Neural cell (in vitro differentiated cells): ENCODE measurements around the gene PDE11A. TPM values are rescaled to one million over a fixed set of nuclear protein-coding genes. Genes with fewer than 3 reads are reported as not detected.

Source experiments
- H2AFZ ChIP-seq: fragments of 200-600, 300-800 bp; sonication (generic), shearing (Covaris generic); 2 replicates; pipeline ENCODE4 v1.6.0; 2014; ENCODE audit warnings: low read depth, mild to moderate bottlenecking, antibody characterized with exemption, low read length, moderate library complexity
- H3F3A ChIP-seq: fragments of 200-600 bp; shearing (Covaris generic); 2 replicates; pipeline ENCODE4 v1.6.1; 2016; ENCODE audit warnings: mild to moderate bottlenecking, moderate library complexity, mixed read lengths, antibody characterized with exemption, low read length; ENCODE audit not compliant: insufficient read depth, poor library complexity, severe bottlenecking
- H3K27ac ChIP-seq: fragments of 200-600, 300-800 bp; sonication (generic), shearing (Covaris generic); 2 replicates; pipeline ENCODE4 v1.5.1; 2014; ENCODE audit warnings: mild to moderate bottlenecking, low read length, moderate library complexity
- H3K27me3 ChIP-seq: fragments of 300-800, 200-600 bp; sonication (generic), shearing (Covaris generic); 2 replicates; pipeline ENCODE4 v1.6.0; 2014; ENCODE audit warnings: mild to moderate bottlenecking, low read depth, low read length, moderate library complexity; ENCODE audit not compliant: insufficient read depth
- H3K36me3 ChIP-seq: fragments of 300-800, 200-600 bp; sonication (generic), shearing (Covaris generic); 2 replicates; pipeline ENCODE4 v1.5.1; 2014; ENCODE audit warnings: mild to moderate bottlenecking, antibody characterized with exemption, low read length, moderate library complexity; ENCODE audit not compliant: insufficient read depth
- H3K4me2 ChIP-seq: fragments of 300-800, 200-600 bp; sonication (generic), shearing (Covaris generic); 2 replicates; pipeline ENCODE4 v1.6.0; 2014; ENCODE audit warnings: mild to moderate bottlenecking, low read length
- H3K4me3 ChIP-seq: fragments of 300-800, 200-600 bp; sonication (generic), shearing (Covaris generic); 2 replicates; pipeline ENCODE4 v1.5.1; 2014; ENCODE audit warnings: mild to moderate bottlenecking, low read length, moderate library complexity
- H3K79me2 ChIP-seq: fragments of 200-600 bp; shearing (Covaris generic); replicated peaks from 2 replicates; pipeline ENCODE4 v1.6.0; 2014; ENCODE audit warnings: mild to moderate bottlenecking, low read length, moderate library complexity; ENCODE audit not compliant: insufficient read depth
- H3K9ac ChIP-seq: fragments of 300-800, 200-600 bp; sonication (generic), shearing (Covaris generic); 2 replicates; pipeline ENCODE4 v1.6.1; 2016; ENCODE audit warnings: mild to moderate bottlenecking, low read length, mixed read lengths
- H3K9me2 ChIP-seq: fragments of 200-600 bp; shearing (Covaris generic); 2 replicates; pipeline ENCODE4 v1.6.1; 2016; ENCODE audit warnings: mild to moderate bottlenecking, low read length, mixed read lengths; ENCODE audit not compliant: insufficient read depth
- H3K9me3 ChIP-seq: fragments of 200-600, 300-800 bp; sonication (generic), shearing (Covaris generic); 2 replicates; pipeline ENCODE4 v1.6.1; 2016; ENCODE audit warnings: mild to moderate bottlenecking, mixed run types, low read length, moderate library complexity, mixed read lengths
- H4K20me1 ChIP-seq: fragments of 200-600 bp; shearing (Covaris generic); 2 replicates; pipeline ENCODE4 v1.6.1; 2016; ENCODE audit warnings: mild to moderate bottlenecking, mixed run types; ENCODE audit not compliant: insufficient read depth
- CTCF ChIP-seq: fragments of 450-650 bp; IDR thresholded peaks from 2 replicates; pipeline ENCODE4 v1.5.1; 2014; ENCODE audit warnings: antibody characterized with exemption, mild to moderate bottlenecking, moderate library complexity; ENCODE audit not compliant: poor library complexity, severe bottlenecking
- EP300 ChIP-seq: fragments of 450-650 bp; conservative IDR thresholded peaks from 2 replicates; pipeline ENCODE4 v1.6.1; 2014; ENCODE audit warnings: antibody characterized with exemption, mild to moderate bottlenecking, moderate library complexity; ENCODE audit not compliant: poor library complexity, severe bottlenecking
- EZH2 ChIP-seq: fragments of 200-600, 300-800 bp; shearing (Covaris generic), sonication (generic); IDR thresholded peaks from 2 replicates; pipeline ENCODE4 v1.6.1; 2014; ENCODE audit warnings: antibody characterized with exemption, low read length, borderline replicate concordance, mild to moderate bottlenecking; ENCODE audit not compliant: insufficient read depth, poor library complexity, severe bottlenecking
- MXI1 ChIP-seq: fragments of 450-650 bp; conservative IDR thresholded peaks from 2 replicates; pipeline ENCODE4 v1.6.1; 2014; ENCODE audit warnings: antibody characterized with exemption, mild to moderate bottlenecking; ENCODE audit not compliant: poor library complexity, severe bottlenecking
- POLR2AphosphoS5 ChIP-seq: IDR thresholded peaks from 2 replicates; pipeline ENCODE4 v1.6.1; 2012
- RAD21 ChIP-seq: fragments of 450-650 bp; conservative IDR thresholded peaks from 2 replicates; pipeline ENCODE4 v1.6.1; 2014; ENCODE audit warnings: antibody characterized with exemption, mild to moderate bottlenecking, moderate library complexity
- REST ChIP-seq: IDR thresholded peaks from 2 replicates; pipeline ENCODE4 v1.6.1; 2012; ENCODE audit warnings: borderline replicate concordance
- SMC3 ChIP-seq: fragments of 450-650 bp; conservative IDR thresholded peaks from 2 replicates; pipeline ENCODE4 v1.6.1; 2014; ENCODE audit warnings: antibody characterized with exemption, mild to moderate bottlenecking, moderate library complexity; ENCODE audit not compliant: poor library complexity
- TAF1 ChIP-seq: IDR thresholded peaks from 2 replicates; pipeline ENCODE4 v1.6.1; 2012; ENCODE audit warnings: low read depth
- polyA plus RNA-seq: library from polyadenylated mRNA; depleted of rRNA; stranded (reverse); fragments of >200 nt; gene quantifications from 2 replicates; pipeline ENCODE4 v1.2.3, GENCODE V29; 2014

PDE11A gene
- polyA plus RNA-seq, 1 donor from 2014 or later = 0.89 TPM

GRCh38 chr2:177830881-177831386 lies 241.6 kb downstream of the PDE11A start:
- no peaks in the 10 kb centered on the region for H3K27me3 ChIP-seq
- no peak overlapping the region for H2AFZ ChIP-seq
- no peaks in the 10 kb centered on the region for H3F3A ChIP-seq
- no peaks in the 10 kb centered on the region for H3K9me3 ChIP-seq
- TF ChIP-seq RAD21 (no peak), POLR2AphosphoS5 (peak; percentile 84), EP300 (peak; percentile 36)
- H3K27ac ChIP-seq = no peak overlapping the region
- no peak overlapping the region for H3K4me2 ChIP-seq
- H3K9ac ChIP-seq = no peak overlapping the region
- H3K36me3 ChIP-seq = no peaks in the 10 kb centered on the region
- H3K79me2 ChIP-seq = no peaks in the 10 kb centered on the region
- H3K9me2 ChIP-seq = no peaks in the 10 kb centered on the region
- no peak overlapping the region for H3K4me3 ChIP-seq
- H4K20me1 ChIP-seq = no peaks in the 10 kb centered on the region

GRCh38 chr2:177828557-177828956 lies 244.0 kb downstream of the PDE11A start:
- Histone ChIP-seq H3K79me2 (no peaks in the 10 kb centered on the region), H4K20me1 (no peaks in the 10 kb centered on the region), H3K9me2 (no peaks in the 10 kb centered on the region)

More at GRCh38 chr2:177828557-177828956, 244.0 kb downstream of the PDE11A start:
- Histone ChIP-seq H3F3A (no peaks in the 10 kb centered on the region), H3K4me2 (no peak overlapping the region), H3K27me3 (no peaks in the 10 kb centered on the region), H3K9ac (no peak overlapping the region), H3K36me3 (no peaks in the 10 kb centered on the region), H2AFZ (no peak overlapping the region), H3K27ac (no peak overlapping the region), H3K9me3 (no peaks in the 10 kb centered on the region), H3K4me3 (no peak overlapping the region)
- no peak for TF ChIP-seq MXI1
- TF ChIP-seq CTCF = no peak
- TF ChIP-seq SMC3 = no peak
- no peak for TF ChIP-seq POLR2AphosphoS5
- TF ChIP-seq EP300 = no peak
- TF ChIP-seq RAD21 = no peak
- no peak for TF ChIP-seq TAF1
- no peak for TF ChIP-seq EZH2
- TF ChIP-seq REST = no peak
